SU-DHL-6 (cell line): ENCODE measurements around the gene PROSER3.

Experiments used
- H2AFZ ChIP-seq: fragments of 200-600 bp; sonication (generic); 2 replicates; pipeline ENCODE4 v1.6.1; 2014; ENCODE audit warnings: low read depth, mild to moderate bottlenecking, moderate library complexity, mixed read lengths, antibody characterized with exemption, low read length; ENCODE audit not compliant: severe bottlenecking
- H3F3A ChIP-seq: fragments of 200-600 bp; shearing (Covaris generic); 2 replicates; pipeline ENCODE4 v1.6.0; 2016; ENCODE audit warnings: antibody characterized with exemption, mild to moderate bottlenecking; ENCODE audit not compliant: insufficient read depth
- H3K27ac ChIP-seq: fragments of 200-600 bp; sonication (generic); 2 replicates; pipeline ENCODE4 v1.5.1; 2016; ENCODE audit warnings: low read depth, mild to moderate bottlenecking, low read length, moderate library complexity, mixed read lengths
- H3K27me3 ChIP-seq: fragments of 200-600 bp; sonication (generic), shearing (Covaris generic); 2 replicates; pipeline ENCODE4 v1.6.0; 2014; ENCODE audit warnings: mild to moderate bottlenecking, low read length
- H3K36me3 ChIP-seq: fragments of 200-600 bp; sonication (generic); 2 replicates; pipeline ENCODE4 v1.6.1; 2014; ENCODE audit warnings: mild to moderate bottlenecking, low read length, mixed read lengths
- H3K4me2 ChIP-seq: fragments of 300-600, 200-600 bp; shearing (Covaris generic), sonication (generic); 2 replicates; pipeline ENCODE4 v1.6.0; 2014; ENCODE audit warnings: low read length, low read depth, mild to moderate bottlenecking; ENCODE audit not compliant: poor library complexity, severe bottlenecking
- H3K4me3 ChIP-seq: fragments of 200-600 bp; sonication (generic); 2 replicates; pipeline ENCODE4 v1.5.1; 2014; ENCODE audit warnings: antibody characterized with exemption, low read length, mild to moderate bottlenecking, mixed read lengths; ENCODE audit not compliant: insufficient read depth, poor library complexity, severe bottlenecking
- H3K79me2 ChIP-seq: fragments of 200-600 bp; sonication (generic); 2 replicates; pipeline ENCODE4 v1.6.1; 2014; ENCODE audit warnings: mild to moderate bottlenecking, low read length, moderate library complexity; ENCODE audit not compliant: insufficient read depth
- H3K9ac ChIP-seq: fragments of 200-600 bp; sonication (generic); 2 replicates; pipeline ENCODE4 v1.7.0; 2014; ENCODE audit warnings: mild to moderate bottlenecking, low read length
- H3K9me2 ChIP-seq: fragments of 200-600 bp; sonication (generic); replicated peaks from 2 replicates; pipeline ENCODE4 v1.6.1; 2014; ENCODE audit warnings: low read length; ENCODE audit not compliant: insufficient read depth
- H3K9me3 ChIP-seq: fragments of 200-600 bp; sonication (generic); 2 replicates; pipeline ENCODE4 v1.6.1; 2014; ENCODE audit warnings: low read length, mixed read lengths; ENCODE audit not compliant: insufficient read depth
- H4K20me1 ChIP-seq: fragments of 200-600 bp; sonication (generic); 2 replicates; pipeline ENCODE4 v1.6.1; 2014; ENCODE audit warnings: low read depth, mild to moderate bottlenecking, antibody characterized with exemption, low read length, moderate library complexity, mixed read lengths
- EZH2phosphoT487 ChIP-seq: fragments of 200-600 bp; sonication (generic), shearing (Covaris generic); conservative IDR thresholded peaks from 2 replicates; pipeline ENCODE4 v1.6.1; 2018; ENCODE audit warnings: mild to moderate bottlenecking, antibody characterized with exemption, low read length, moderate library complexity, mixed read lengths
- TF ChIP-seq, protein P1 (sequence below): fragments of 200-600 bp; sonication (generic); IDR thresholded peaks from one replicate; pipeline ENCODE4 v1.5.1; 2017; ENCODE audit warnings: antibody characterized with exemption, mild to moderate bottlenecking, low read length, moderate library complexity; ENCODE audit not compliant: insufficient read depth, poor library complexity, severe bottlenecking

PROSER3 gene

GRCh38 chr19:35731779-35732405 is 26.1 kb upstream of the PROSER3 start:
- Histone ChIP-seq H3K9ac (no peak overlapping the region), H3K4me2 (no peak overlapping the region), H3K27ac (no peak overlapping the region), H2AFZ (no peak overlapping the region), H3K9me2 (no peaks in the 10 kb centered on the region), H3K27me3 (no peaks in the 10 kb centered on the region), H3K4me3 (no peak overlapping the region), H3K9me3 (no peaks in the 10 kb centered on the region), H3K36me3 (no peaks in the 10 kb centered on the region), H3K79me2 (no peaks in the 10 kb centered on the region), H4K20me1 (no peaks in the 10 kb centered on the region), H3F3A (no peaks in the 10 kb centered on the region)
- TF ChIP-seq, protein P1, sequence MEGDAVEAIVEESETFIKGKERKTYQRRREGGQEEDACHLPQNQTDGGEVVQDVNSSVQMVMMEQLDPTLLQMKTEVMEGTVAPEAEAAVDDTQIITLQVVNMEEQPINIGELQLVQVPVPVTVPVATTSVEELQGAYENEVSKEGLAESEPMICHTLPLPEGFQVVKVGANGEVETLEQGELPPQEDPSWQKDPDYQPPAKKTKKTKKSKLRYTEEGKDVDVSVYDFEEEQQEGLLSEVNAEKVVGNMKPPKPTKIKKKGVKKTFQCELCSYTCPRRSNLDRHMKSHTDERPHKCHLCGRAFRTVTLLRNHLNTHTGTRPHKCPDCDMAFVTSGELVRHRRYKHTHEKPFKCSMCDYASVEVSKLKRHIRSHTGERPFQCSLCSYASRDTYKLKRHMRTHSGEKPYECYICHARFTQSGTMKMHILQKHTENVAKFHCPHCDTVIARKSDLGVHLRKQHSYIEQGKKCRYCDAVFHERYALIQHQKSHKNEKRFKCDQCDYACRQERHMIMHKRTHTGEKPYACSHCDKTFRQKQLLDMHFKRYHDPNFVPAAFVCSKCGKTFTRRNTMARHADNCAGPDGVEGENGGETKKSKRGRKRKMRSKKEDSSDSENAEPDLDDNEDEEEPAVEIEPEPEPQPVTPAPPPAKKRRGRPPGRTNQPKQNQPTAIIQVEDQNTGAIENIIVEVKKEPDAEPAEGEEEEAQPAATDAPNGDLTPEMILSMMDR, result no peak
- no peak for TF ChIP-seq EZH2phosphoT487

GRCh38 chr19:35732540-35733179 is 25.3 kb upstream of the PROSER3 start:
- Histone ChIP-seq H3K27me3 (no peaks in the 10 kb centered on the region), H3K36me3 (no peaks in the 10 kb centered on the region), H4K20me1 (no peaks in the 10 kb centered on the region), H3F3A (no peaks in the 10 kb centered on the region), H3K9ac (no peak overlapping the region), H3K4me3 (no peak overlapping the region), H3K27ac (no peak overlapping the region), H2AFZ (no peak overlapping the region), H3K79me2 (no peaks in the 10 kb centered on the region), H3K9me3 (no peaks in the 10 kb centered on the region), H3K9me2 (no peaks in the 10 kb centered on the region), H3K4me2 (no peak overlapping the region)
- no peak for TF ChIP-seq EZH2phosphoT487
- TF ChIP-seq, protein P1, result no peak

GRCh38 chr19:35733180-35734125 is 24.5 kb upstream of the PROSER3 start:
- no peak overlapping the region for H3K9ac ChIP-seq
- H3K36me3 ChIP-seq, result no peaks in the 10 kb centered on the region

More at GRCh38 chr19:35733180-35734125, 24.5 kb upstream of the PROSER3 start:
- no peaks in the 10 kb centered on the region for H3K9me3 ChIP-seq
- H3K79me2 ChIP-seq, result no peaks in the 10 kb centered on the region
- H3K4me3 ChIP-seq, result no peak overlapping the region
- H3K4me2 ChIP-seq, result no peak overlapping the region
- no peaks in the 10 kb centered on the region for H4K20me1 ChIP-seq
- no peak overlapping the region for H2AFZ ChIP-seq
- H3K9me2 ChIP-seq, result no peaks in the 10 kb centered on the region
- H3K27me3 ChIP-seq, result no peaks in the 10 kb centered on the region
- no peak overlapping the region for H3K27ac ChIP-seq
- TF ChIP-seq, protein P1, result no peak
- TF ChIP-seq EZH2phosphoT487, result no peak
- no peaks in the 10 kb centered on the region for H3F3A ChIP-seq
